Panc1 (cell line): ENCODE results near the gene CDC37. TPM values are rescaled to one million over a fixed set of nuclear protein-coding genes. Genes with fewer than 3 reads are reported as not detected.

Experiments
- ATAC-seq: fragments of 200-7000 bp; cut with Tn5 transposase; 2 replicates; pipeline ENCODE4 v1.9.1; 2020; ENCODE audit warnings: mild to moderate bottlenecking, moderate library complexity
- BruUV-seq: library from RNA; stranded (reverse); fragments of 400-500 nt; replicated peaks from 2 replicates; lab custom pipeline; 2021; lab: Mats Ljungman, UMichigan
- CTCF ChIA-PET: fragments of 300-600 bp; sonication (Branson Sonifier 250); formaldehyde crosslinking; loops from one replicate; lab custom pipeline; 2022; ENCODE audit warnings: antibody characterized with exemption; lab: Charles Lee
- POLR2A ChIA-PET: fragments of 300-600 bp; sonication (Branson Sonifier 250); formaldehyde crosslinking; loops from one replicate; lab custom pipeline; 2022; ENCODE audit warnings: antibody characterized with exemption; lab: Charles Lee
- DNase-seq: peaks from one replicate; pipeline ENCODE4 v3.0.0-alpha.2; 2010; ENCODE audit warnings: low read depth, low spot score
- H3K27ac ChIP-seq: 2 replicates; pipeline ENCODE4 v1.5.1; 2011; ENCODE audit warnings: mild to moderate bottlenecking, low read length, inconsistent platforms
- H3K27me3 ChIP-seq: fragments of 200-500 bp; sonication (Bioruptor generic); 2 replicates; pipeline ENCODE4 v1.6.0; 2014; ENCODE audit warnings: low read length, inconsistent platforms; ENCODE audit not compliant: control insufficient read depth, insufficient read depth
- H3K36me3 ChIP-seq: fragments of 200-500 bp; sonication (Bioruptor generic); 2 replicates; pipeline ENCODE4 v1.5.1; 2014; ENCODE audit warnings: inconsistent platforms, mild to moderate bottlenecking, low read length, moderate library complexity; ENCODE audit not compliant: control insufficient read depth, insufficient read depth
- H3K4me1 ChIP-seq: 2 replicates; pipeline ENCODE4 v1.5.1; 2011; ENCODE audit warnings: inconsistent platforms, mild to moderate bottlenecking, low read length, moderate library complexity; ENCODE audit not compliant: control insufficient read depth, insufficient read depth
- H3K4me3 ChIP-seq, 2 experiments: 2 replicates each; pipeline ENCODE4 v1.5.1; 2011 to 2012; ENCODE audit warnings: low read depth in 2 of 2, low read length in 2 of 2, mild to moderate bottlenecking in 2 of 2, inconsistent platforms in 1 of 2, moderate library complexity in 1 of 2
- H3K9me3 ChIP-seq: fragments of 200-500 bp; sonication (Bioruptor generic); 2 replicates; pipeline ENCODE4 v1.5.1; 2014; ENCODE audit warnings: low read depth, mild to moderate bottlenecking, inconsistent platforms, low read length, moderate library complexity; ENCODE audit not compliant: control insufficient read depth, insufficient read depth
- CTCF ChIP-seq: fragments of 450-650 bp; IDR thresholded peaks from 2 replicates; pipeline ENCODE4 v1.5.1; 2017; ENCODE audit warnings: mild to moderate bottlenecking
- POLR2AphosphoS5 ChIP-seq: IDR thresholded peaks from 2 replicates; pipeline ENCODE4 v1.6.1; 2012; ENCODE audit warnings: mild to moderate bottlenecking, low read depth, low read length, moderate library complexity
- REST ChIP-seq, 2 experiments: IDR thresholded peaks; 2 replicates each; pipeline ENCODE4 v1.6.1; 2011 to 2012; ENCODE audit warnings: low read depth in 2 of 2, control low read depth in 1 of 2, low read length in 1 of 2, mild to moderate bottlenecking in 1 of 2, moderate library complexity in 1 of 2; ENCODE audit not compliant: insufficient read depth in 1 of 2
- SIN3A ChIP-seq: IDR thresholded peaks from 2 replicates; pipeline ENCODE4 v1.6.1; 2012; ENCODE audit warnings: low read depth, mild to moderate bottlenecking, low read length, moderate library complexity, borderline replicate concordance; ENCODE audit not compliant: insufficient read depth
- TCF7L2 ChIP-seq: IDR thresholded peaks from 2 replicates; pipeline ENCODE4 v1.6.1; 2011; ENCODE audit warnings: mild to moderate bottlenecking, low read depth, low read length, inconsistent platforms
- in situ Hi-C: cut with HindIII; loops from 2 replicates; pipeline ENCODE4 v1.10.0; 2016; ENCODE audit warnings: low sequenced_read_pairs, low pct_unique_long_range_greater_than_20kb
- intact Hi-C: fragments of 100-400 bp; cut with micrococcal nuclease; formaldehyde crosslinking; loops from one replicate; pipeline ENCODE4 v1.10.0; 2022; ENCODE audit not compliant: unreplicated experiment
- total RNA-seq: library from RNA; stranded (reverse); gene quantifications from one replicate; pipeline ENCODE4 v1.2.1, GENCODE V29; 2021; ENCODE audit not compliant: unreplicated experiment

CDC37 gene
- total RNA-seq, 1 experiment from 2014 or later, result 162 TPM

GRCh38 chr19:10419200-10419645 is 15.9 kb upstream of the CDC37 start:
- ATAC-seq (peak; percentile 7), DNase-seq (no peak)
- BruUV-seq, result no TSS peak
- peak overlapping the region; percentile 51 to 72 for H3K4me3 ChIP-seq
- POLR2A ChIA-PET, result interaction anchor here (0.7 kb wide), 1 partner anchor 232 kb away, joined by 12 read pairs; no protein-coding TSS in a partner anchor
- TF ChIP-seq REST (IDR thresholded peaks at IDR 0.05; ENCODE audit: insufficient read depth in 1 of 2, low read depth in 2 of 2, low read length in 1 of 2) (no peak), CTCF (no peak; the same call in 1 of the 2 replicates), SIN3A (no peak), POLR2AphosphoS5 (no peak), TCF7L2 (no peak)
- no peaks in the 10 kb centered on the region for H3K27me3 ChIP-seq
- H3K9me3 ChIP-seq, result no peaks in the 10 kb centered on the region
- intact Hi-C loops, result no loop called here
- CTCF ChIA-PET, result no interaction called here
- H3K27ac ChIP-seq, result peak overlapping the region; percentile 82
- no peaks in the 10 kb centered on the region; the same call in 1 of the 2 replicates for H3K36me3 ChIP-seq
- peaks cover 18% of the 10 kb centered on the region for H3K4me1 ChIP-seq
- in situ Hi-C loops, result no loop called here

- no peaks in the 10 kb centered on the region for H3K9me3 ChIP-seq
- H3K27ac ChIP-seq, result peak overlapping the region; percentile 79
- ChIA-PET CTCF (interaction anchor here (0.6 to 1.2 kb wide), 4 partner anchors 13 to 61 kb away, joined by 3 to 13 read pairs (median 3); no protein-coding TSS in a partner anchor), POLR2A (interaction anchor here (0.7 kb wide), 2 partner anchors 17 to 231 kb away, joined by 4 to 12 read pairs; no protein-coding TSS in a partner anchor)
- in situ Hi-C loops (no loop called here), intact Hi-C loops (no loop called here)
- ATAC-seq (peak; percentile 1), DNase-seq (no peak)
- no TSS peak for BruUV-seq
- H3K4me1 ChIP-seq, result peaks cover 15% of the 10 kb centered on the region
- TF ChIP-seq CTCF (peak; percentile 38), REST (IDR thresholded peaks at IDR 0.05; ENCODE audit: insufficient read depth in 1 of 2, low read depth in 2 of 2, low read length in 1 of 2) (no peak)
- H3K4me3 ChIP-seq, result peak overlapping the region; percentile 51 to 72
- no peaks in the 10 kb centered on the region; the same call in 1 of the 2 replicates for H3K36me3 ChIP-seq
- H3K27me3 ChIP-seq, result no peaks in the 10 kb centered on the region
Observed at GRCh38 chr19:10418485-10419199, 15.3 kb upstream of the CDC37 start.
